Fibroblast of lung (primary cell): ENCODE data around the gene JMJD7. TPM values are rescaled to one million over a fixed set of nuclear protein-coding genes. Genes with fewer than 3 reads are reported as not detected.

Source experiments
- DNase-seq, 2 donors: peaks; one replicate each; pipeline versions ENCODE4 v3.0.0 to v3.0.0-alpha.2; 2010; ENCODE audit warnings: low read depth in 2 of 2
- H2AFZ ChIP-seq: 2 replicates; pipeline ENCODE4 v1.5.1; 2012; ENCODE audit warnings: low read length, control low read depth, inconsistent platforms
- H3K27ac ChIP-seq: 2 replicates; pipeline ENCODE4 v1.5.1; 2011; ENCODE audit warnings: low read length, control low read depth; ENCODE audit not compliant: insufficient read depth
- H3K27me3 ChIP-seq: 2 replicates; pipeline ENCODE4 v1.5.1; 2011; ENCODE audit warnings: mild to moderate bottlenecking, low read length; ENCODE audit not compliant: control insufficient read depth, insufficient read depth
- H3K36me3 ChIP-seq: 2 replicates; pipeline ENCODE4 v1.5.1; 2011; ENCODE audit warnings: low read length; ENCODE audit not compliant: control insufficient read depth, insufficient read depth
- H3K4me1 ChIP-seq: 2 replicates; pipeline ENCODE4 v1.5.1; 2011; ENCODE audit warnings: low read length; ENCODE audit not compliant: control insufficient read depth, insufficient read depth; ENCODE audit errors: extremely low read depth
- H3K4me2 ChIP-seq: 2 replicates; pipeline ENCODE4 v1.5.1; 2011; ENCODE audit warnings: low read length, control low read depth; ENCODE audit not compliant: insufficient read depth; ENCODE audit errors: extremely low read depth
- H3K4me3 ChIP-seq, 4 experiments: fragments of 200-600 bp in 1 of 4; sonication (generic) in 1 of 4; replicated peaks in 1 of 4; 2 replicates each; pipeline ENCODE4 v1.5.1; 2011 to 2016; ENCODE audit warnings: low read length in 4 of 4, low read depth in 3 of 4, mild to moderate bottlenecking in 3 of 4, control low read depth in 2 of 4, inconsistent platforms in 1 of 4, mixed read lengths in 1 of 4; ENCODE audit not compliant: insufficient read depth in 1 of 4; ENCODE audit errors: control extremely low read depth in 1 of 4
- H3K79me2 ChIP-seq: 2 replicates; pipeline ENCODE4 v1.5.1; 2012; ENCODE audit warnings: mild to moderate bottlenecking, low read length, inconsistent platforms; ENCODE audit not compliant: control insufficient read depth, insufficient read depth
- H3K9ac ChIP-seq: 2 replicates; pipeline ENCODE4 v1.5.1; 2011; ENCODE audit warnings: mild to moderate bottlenecking, low read length, control low read depth; ENCODE audit not compliant: insufficient read depth
- H3K9me3 ChIP-seq: 2 replicates; pipeline ENCODE4 v1.5.1; 2012; ENCODE audit warnings: low read depth, low read length; ENCODE audit not compliant: control insufficient read depth, insufficient read depth
- H4K20me1 ChIP-seq: 2 replicates; pipeline ENCODE4 v1.5.1; 2011; ENCODE audit warnings: low read length; ENCODE audit not compliant: control insufficient read depth, insufficient read depth; ENCODE audit errors: extremely low read depth
- EZH2 ChIP-seq: IDR thresholded peaks from 2 replicates; pipeline ENCODE4 v1.5.1; 2012; ENCODE audit warnings: low read length, control low read depth, mild to moderate bottlenecking; ENCODE audit errors: missing control alignments
- polyA plus RNA-seq, 2 donors: library from polyadenylated mRNA; depleted of rRNA in 1 of 2; stranded (reverse) in 1 of 2; unstranded in 1 of 2; fragments of >200 nt; gene quantifications; 2 replicates each; pipeline ENCODE4 v1.2.1, GENCODE V29; 2011 to 2012; ENCODE audit warnings: missing spikeins in 1 of 2
- total RNA-seq: library from RNA; depleted of rRNA; stranded (reverse); fragments of >200 nt; gene quantifications from 2 replicates; pipeline ENCODE4 v1.2.1, GENCODE V29; 2014
- TF ChIP-seq, protein P1 (sequence below), 2 donors: IDR thresholded peaks in 1 of 2; conservative IDR thresholded peaks in 1 of 2; 1 replicate in 1 of 2; 2 replicates in 1 of 2; pipeline ENCODE4 v1.5.1; 2011 to 2012; ENCODE audit warnings: low read length in 2 of 2, control low read depth in 1 of 2, inconsistent platforms in 1 of 2, low read depth in 1 of 2, mild to moderate bottlenecking in 1 of 2

Gene JMJD7
- total and polyA plus RNA-seq, 2 donors (not counting 1 experiment from before 2014, with no cell fraction given): 2.2 to 4.0 TPM

GRCh38 chr15:41862515-41863116, 34.7 kb downstream of the JMJD7 start:
- TF ChIP-seq EZH2: no peak
- TF ChIP-seq, protein P1, sequence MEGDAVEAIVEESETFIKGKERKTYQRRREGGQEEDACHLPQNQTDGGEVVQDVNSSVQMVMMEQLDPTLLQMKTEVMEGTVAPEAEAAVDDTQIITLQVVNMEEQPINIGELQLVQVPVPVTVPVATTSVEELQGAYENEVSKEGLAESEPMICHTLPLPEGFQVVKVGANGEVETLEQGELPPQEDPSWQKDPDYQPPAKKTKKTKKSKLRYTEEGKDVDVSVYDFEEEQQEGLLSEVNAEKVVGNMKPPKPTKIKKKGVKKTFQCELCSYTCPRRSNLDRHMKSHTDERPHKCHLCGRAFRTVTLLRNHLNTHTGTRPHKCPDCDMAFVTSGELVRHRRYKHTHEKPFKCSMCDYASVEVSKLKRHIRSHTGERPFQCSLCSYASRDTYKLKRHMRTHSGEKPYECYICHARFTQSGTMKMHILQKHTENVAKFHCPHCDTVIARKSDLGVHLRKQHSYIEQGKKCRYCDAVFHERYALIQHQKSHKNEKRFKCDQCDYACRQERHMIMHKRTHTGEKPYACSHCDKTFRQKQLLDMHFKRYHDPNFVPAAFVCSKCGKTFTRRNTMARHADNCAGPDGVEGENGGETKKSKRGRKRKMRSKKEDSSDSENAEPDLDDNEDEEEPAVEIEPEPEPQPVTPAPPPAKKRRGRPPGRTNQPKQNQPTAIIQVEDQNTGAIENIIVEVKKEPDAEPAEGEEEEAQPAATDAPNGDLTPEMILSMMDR (conservative IDR thresholded peaks at IDR 0.05 in 1 of 2, IDR thresholded peaks at IDR 0.05 in 1 of 2; ENCODE audit: low read depth in 1 of 2, low read length in 2 of 2): no peak
- no peaks in the 10 kb centered on the region for H3K4me1 ChIP-seq
- no peak for DNase-seq

GRCh38 chr15:41865490-41866055, 37.7 kb downstream of the JMJD7 start:
- H3K4me3 ChIP-seq: no peak overlapping the region
- no peaks in the 10 kb centered on the region for H3K79me2 ChIP-seq
- no peaks in the 10 kb centered on the region for H4K20me1 ChIP-seq
- no peak for DNase-seq
- H2AFZ ChIP-seq: no peak overlapping the region
- no peaks in the 10 kb centered on the region for H3K9me3 ChIP-seq
- H3K9ac ChIP-seq: no peak overlapping the region
- TF ChIP-seq, protein P1 (conservative IDR thresholded peaks at IDR 0.05 in 1 of 2, IDR thresholded peaks at IDR 0.05 in 1 of 2; ENCODE audit: low read depth in 1 of 2, low read length in 2 of 2): no peak
- no peak for TF ChIP-seq EZH2
- H3K4me2 ChIP-seq: no peak overlapping the region
- H3K27me3 ChIP-seq: no peaks in the 10 kb centered on the region
- no peak overlapping the region for H3K27ac ChIP-seq
- H3K4me1 ChIP-seq: peaks cover under 1% of the 10 kb centered on the region
- H3K36me3 ChIP-seq: no peaks in the 10 kb centered on the region

More at GRCh38 chr15:41862515-41863116, 34.7 kb downstream of the JMJD7 start:
- Histone ChIP-seq H3K9me3 (no peaks in the 10 kb centered on the region), H3K4me2 (no peak overlapping the region), H3K9ac (no peak overlapping the region), H3K4me3 (no peak overlapping the region), H3K79me2 (no peaks in the 10 kb centered on the region), H3K27ac (no peak overlapping the region), H3K27me3 (no peaks in the 10 kb centered on the region), H3K36me3 (no peaks in the 10 kb centered on the region), H2AFZ (no peak overlapping the region), H4K20me1 (no peaks in the 10 kb centered on the region)

DNA sequence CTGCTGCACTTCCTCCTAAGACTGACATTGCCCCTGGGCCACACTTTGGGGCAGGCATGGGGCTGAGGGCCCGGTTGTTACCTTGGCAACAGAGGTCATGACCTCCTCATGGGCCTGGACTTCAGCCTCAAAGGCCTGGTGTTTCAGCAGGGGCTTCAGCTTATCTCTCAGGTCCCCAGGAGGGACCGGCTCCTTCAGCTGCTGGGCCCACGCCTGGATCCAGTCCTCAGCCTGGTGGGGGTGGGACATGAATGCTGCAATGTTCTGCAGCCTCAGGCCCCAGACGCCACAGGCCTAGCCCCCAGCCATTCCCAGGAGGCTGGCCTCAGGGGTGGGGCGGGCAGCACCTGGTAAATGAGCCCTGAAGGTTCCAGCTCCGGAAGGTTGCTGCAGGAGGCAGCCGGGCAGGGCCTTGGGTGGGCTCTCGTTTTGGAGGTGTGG, 38.4 kb downstream of the JMJD7 start:
- Histone ChIP-seq H3K79me2 (no peaks in the 10 kb centered on the region), H3K4me2 (no peak overlapping the region), H3K4me3 (no peak overlapping the region), H3K9me3 (no peaks in the 10 kb centered on the region), H4K20me1 (no peaks in the 10 kb centered on the region), H2AFZ (no peak overlapping the region), H3K27ac (no peak overlapping the region), H3K27me3 (no peaks in the 10 kb centered on the region), H3K9ac (no peak overlapping the region), H3K4me1 (peaks cover 6% of the 10 kb centered on the region), H3K36me3 (no peaks in the 10 kb centered on the region)
- DNase-seq: no peak
- TF ChIP-seq, protein P1 (conservative IDR thresholded peaks at IDR 0.05 in 1 of 2, IDR thresholded peaks at IDR 0.05 in 1 of 2; ENCODE audit: low read depth in 1 of 2, low read length in 2 of 2): no peak
- TF ChIP-seq EZH2: no peak
